AG04450 (cell line): Measurements from ENCODE around the gene NUDT22. TPM values are rescaled to one million over a fixed set of nuclear protein-coding genes. Genes with fewer than 3 reads are reported as not detected.

ENCODE experiments used
- CTCF ChIA-PET: fragments of 300-600, 350-600 bp; formaldehyde crosslinking; extraction: SDS; loops from one replicate; lab custom pipeline; 2022; ENCODE audit warnings: antibody characterized with exemption, inconsistent platforms; lab: Charles Lee
- POLR2A ChIA-PET: fragments of 350-600 bp; formaldehyde crosslinking; extraction: SDS; loops from one replicate; lab custom pipeline; 2021; ENCODE audit warnings: antibody characterized with exemption, inconsistent platforms; lab: Yijun Ruan, JAX
- DNase-seq: peaks from one replicate; pipeline ENCODE4 v3.0.0-alpha.2; 2011; ENCODE audit warnings: low read depth, low spot score
- H3K27ac ChIP-seq: one replicate; pipeline ENCODE4 v1.5.1; 2012; ENCODE audit warnings: low read depth, low read length, control low read depth
- H3K27me3 ChIP-seq: one replicate; pipeline ENCODE4 v1.6.0; 2012; ENCODE audit warnings: low read length; ENCODE audit not compliant: control insufficient read depth, insufficient read depth
- H3K4me3 ChIP-seq: 2 replicates; pipeline ENCODE4 v1.5.1; 2011; ENCODE audit warnings: mild to moderate bottlenecking, low read depth, low read length, control low read depth
- H3K9me3 ChIP-seq: 2 replicates; pipeline ENCODE4 v1.5.1; 2012; ENCODE audit warnings: low read length; ENCODE audit not compliant: control insufficient read depth, insufficient read depth
- polyA plus RNA-seq: library from polyadenylated mRNA; depleted of rRNA; stranded (reverse); fragments of >200 nt; gene quantifications from 2 replicates; pipeline ENCODE4 v1.2.3, GENCODE V29; 2011
- TF ChIP-seq, protein P1 (sequence below): IDR thresholded peaks from 2 replicates; pipeline ENCODE4 v1.5.1; 2011; ENCODE audit warnings: low read depth, low read length, control low read depth, inconsistent platforms

Gene NUDT22
- polyA plus RNA-seq, 1 experiment = 18.8 TPM

DNA sequence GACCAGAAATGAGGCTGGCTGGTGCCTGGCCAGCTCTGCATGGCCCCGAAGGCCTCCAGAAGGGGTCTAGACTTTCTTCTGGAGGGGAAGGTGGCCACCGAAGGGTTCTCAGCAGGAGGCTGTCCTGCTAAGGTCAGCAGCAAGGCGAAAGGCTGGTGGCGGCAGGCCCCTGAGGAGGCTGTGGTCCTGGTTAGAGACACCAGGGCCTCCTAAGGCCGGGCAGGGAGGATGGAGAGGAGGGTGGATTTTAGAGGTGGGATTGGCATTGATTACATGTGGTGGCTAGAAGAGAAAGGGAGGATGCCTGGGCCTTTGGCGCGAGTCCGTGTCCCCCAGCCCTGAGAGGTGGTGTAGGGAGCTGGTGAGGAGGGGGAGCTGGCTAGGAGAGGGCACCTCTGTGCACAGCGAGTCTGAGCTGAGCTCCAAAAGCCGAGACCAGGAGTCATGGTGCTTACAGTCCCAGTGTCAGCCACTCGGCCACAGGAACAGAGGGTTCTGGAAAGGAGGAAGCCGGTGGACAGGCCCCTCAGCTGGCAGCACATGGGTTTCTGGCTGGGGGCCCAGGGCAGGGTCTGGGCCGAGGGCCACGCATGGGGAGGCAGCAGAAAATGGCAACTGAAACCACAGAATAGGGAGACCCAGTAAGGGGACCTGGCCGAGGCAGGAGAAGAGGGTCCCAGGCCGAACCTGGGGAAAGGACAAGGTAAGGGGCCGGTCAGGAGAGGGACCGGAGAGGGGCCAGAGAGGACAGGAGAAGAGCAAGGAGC is 17.1 kb upstream of the NUDT22 start:
- TF ChIP-seq, protein P1, sequence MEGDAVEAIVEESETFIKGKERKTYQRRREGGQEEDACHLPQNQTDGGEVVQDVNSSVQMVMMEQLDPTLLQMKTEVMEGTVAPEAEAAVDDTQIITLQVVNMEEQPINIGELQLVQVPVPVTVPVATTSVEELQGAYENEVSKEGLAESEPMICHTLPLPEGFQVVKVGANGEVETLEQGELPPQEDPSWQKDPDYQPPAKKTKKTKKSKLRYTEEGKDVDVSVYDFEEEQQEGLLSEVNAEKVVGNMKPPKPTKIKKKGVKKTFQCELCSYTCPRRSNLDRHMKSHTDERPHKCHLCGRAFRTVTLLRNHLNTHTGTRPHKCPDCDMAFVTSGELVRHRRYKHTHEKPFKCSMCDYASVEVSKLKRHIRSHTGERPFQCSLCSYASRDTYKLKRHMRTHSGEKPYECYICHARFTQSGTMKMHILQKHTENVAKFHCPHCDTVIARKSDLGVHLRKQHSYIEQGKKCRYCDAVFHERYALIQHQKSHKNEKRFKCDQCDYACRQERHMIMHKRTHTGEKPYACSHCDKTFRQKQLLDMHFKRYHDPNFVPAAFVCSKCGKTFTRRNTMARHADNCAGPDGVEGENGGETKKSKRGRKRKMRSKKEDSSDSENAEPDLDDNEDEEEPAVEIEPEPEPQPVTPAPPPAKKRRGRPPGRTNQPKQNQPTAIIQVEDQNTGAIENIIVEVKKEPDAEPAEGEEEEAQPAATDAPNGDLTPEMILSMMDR = no peak

DNA sequence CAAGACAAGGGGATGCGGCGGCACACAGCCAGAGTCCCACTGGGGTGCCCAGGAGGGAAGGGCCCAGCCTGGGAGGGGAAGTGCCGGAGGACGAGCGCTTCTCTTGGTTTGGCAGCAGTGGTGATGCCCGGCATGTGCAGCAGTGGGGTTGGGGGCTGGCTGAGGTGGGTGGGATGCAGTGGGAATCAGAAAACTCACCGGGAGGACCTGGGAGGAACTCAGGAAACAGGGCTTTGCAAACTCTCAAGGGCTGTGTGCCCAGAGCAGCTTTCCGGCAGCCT is 16.6 kb upstream of the NUDT22 start:
- DNase-seq = no peak
- Histone ChIP-seq H3K4me3 (no peak overlapping the region), H3K9me3 (no peaks in the 10 kb centered on the region; the same call in 1 of the 2 replicates), H3K27me3 (no peaks in the 10 kb centered on the region), H3K27ac (no peak overlapping the region)
- POLR2A ChIA-PET = interaction anchor here (2.3 kb wide), 1 partner anchor 14 kb away, joined by 6 read pairs; no protein-coding TSS in a partner anchor
- TF ChIP-seq, protein P1 = no peak
- CTCF ChIA-PET = no interaction called here

More for the DNA sequence above, 17.1 kb upstream of the NUDT22 start:
- Histone ChIP-seq H3K9me3 (no peaks in the 10 kb centered on the region; the same call in 1 of the 2 replicates), H3K27me3 (no peaks in the 10 kb centered on the region), H3K4me3 (no peak overlapping the region), H3K27ac (no peak overlapping the region)
- ChIA-PET POLR2A (interaction anchor here (1.3 to 3.4 kb wide), 3 partner anchors 11 to 23 kb away, joined by 4 to 27 read pairs (median 6); partner anchors contain the start of gene STIP1), CTCF (no interaction called here)
- DNase-seq = no peak

DNA sequence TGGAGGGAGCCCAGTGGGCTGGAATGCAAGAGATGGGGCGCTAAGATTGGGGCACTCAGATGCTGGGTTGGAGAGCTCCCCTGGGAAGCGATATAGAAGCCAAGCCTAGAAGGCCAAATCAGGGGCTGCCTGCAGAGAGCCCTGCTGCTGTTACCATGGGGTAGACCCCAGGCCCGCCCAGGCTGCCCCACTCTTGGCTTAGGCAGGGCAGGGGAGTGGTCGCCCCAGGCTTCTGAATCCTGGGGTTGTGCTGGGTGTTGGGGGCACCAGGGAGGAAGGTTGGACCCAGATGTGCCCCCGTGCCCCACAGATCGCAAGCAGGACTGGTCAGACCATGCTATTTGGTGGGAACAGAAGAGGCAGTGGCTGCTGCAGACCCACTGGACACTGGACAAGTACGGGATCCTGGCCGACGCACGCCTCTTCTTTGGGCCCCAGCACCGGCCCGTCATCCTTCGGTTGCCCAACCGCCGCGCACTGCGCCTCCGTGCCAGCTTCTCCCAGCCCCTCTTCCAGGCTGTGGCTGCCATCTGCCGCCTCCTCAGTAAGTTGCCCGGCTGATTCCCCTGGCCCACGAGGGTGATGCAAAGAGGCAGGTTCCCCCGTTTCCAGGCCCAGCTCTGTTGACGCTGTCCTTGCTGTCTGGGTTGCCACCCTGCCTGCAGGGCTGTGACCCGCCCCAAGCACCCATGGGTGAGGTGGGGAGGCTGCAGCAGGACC is 15.6 kb upstream of the NUDT22 start:
- ChIA-PET POLR2A (interaction anchor here (0.9 to 2.3 kb wide), 2 partner anchors 10 to 13 kb away, joined by 3 to 6 read pairs; no protein-coding TSS in a partner anchor), CTCF (no interaction called here)
- no peak for DNase-seq
- Histone ChIP-seq H3K27ac (no peak overlapping the region), H3K27me3 (no peaks in the 10 kb centered on the region), H3K9me3 (no peaks in the 10 kb centered on the region; the same call in 1 of the 2 replicates), H3K4me3 (no peak overlapping the region)
- TF ChIP-seq, protein P1 = no peak

DNA sequence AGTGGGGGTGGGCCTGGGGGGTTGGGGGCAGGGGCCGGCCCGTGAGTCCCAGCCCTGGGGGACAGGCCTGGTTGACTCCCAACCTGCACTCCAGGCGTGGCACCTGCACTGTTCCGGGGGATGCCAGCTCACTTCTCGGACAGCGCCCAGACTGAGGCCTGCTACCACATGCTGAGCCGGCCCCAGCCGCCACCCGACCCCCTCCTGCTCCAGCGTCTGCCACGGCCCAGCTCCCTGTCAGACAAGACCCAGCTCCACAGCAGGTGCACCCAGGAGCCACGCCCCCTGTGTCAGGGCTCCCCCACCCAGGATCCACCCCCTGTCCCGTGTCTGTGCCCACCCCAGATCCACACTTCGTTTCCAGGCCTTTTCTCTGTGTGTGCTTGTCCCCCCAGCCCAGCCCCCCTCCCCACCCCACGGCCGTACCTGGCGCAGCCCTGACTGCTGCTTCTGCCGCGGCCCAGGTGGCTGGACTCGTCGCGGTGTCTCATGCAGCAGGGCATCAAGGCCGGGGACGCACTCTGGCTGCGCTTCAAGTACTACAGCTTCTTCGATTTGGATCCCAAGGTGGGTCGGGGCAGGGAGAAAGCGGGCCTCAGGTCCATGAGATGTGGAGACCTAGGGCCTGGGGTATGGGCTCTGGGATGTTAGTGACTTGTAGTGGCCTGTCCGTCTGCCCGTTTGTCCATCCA is 14.7 kb upstream of the NUDT22 start:
- TF ChIP-seq, protein P1 = no peak
- Histone ChIP-seq H3K27me3 (no peaks in the 10 kb centered on the region), H3K27ac (no peak overlapping the region), H3K4me3 (no peak overlapping the region), H3K9me3 (no peaks in the 10 kb centered on the region; the same call in 1 of the 2 replicates)
- ChIA-PET CTCF (interaction anchor here (1.0 to 1.3 kb wide), 2 partner anchors 92 to 93 kb away, joined by 3 to 4 read pairs; no protein-coding TSS in a partner anchor), POLR2A (interaction anchor here (2.3 kb wide), 1 partner anchor 12 kb away, joined by 6 read pairs; no protein-coding TSS in a partner anchor)
- no peak for DNase-seq
